ENCODE measurements around the gene C1S.

GRCh38 chr12:7112041-7112440 lies 51.5 kb downstream of the C1S start:
- no peak for TF ChIP-seq CTCF (IDR thresholded peaks at IDR 0.05)
- TF ChIP-seq EZH2 (IDR thresholded peaks at IDR 0.05; ENCODE audit: borderline replicate concordance, insufficient read depth, low read depth, low read length, poor library complexity, severe bottlenecking): no peak
